Hypothalamus (tissue), 51 donors: Measurements from ENCODE around the gene LRRK1.
A peak's percentile ranks its signal among the peaks of the same experiment; 100 is the strongest.

Experiments used
- DNase-seq, 51 donors: peaks; one replicate each; lab custom pipeline; 2025; lab: John Stamatoyannopoulos, UW

LRRK1 gene

GRCh38 chr15:101000271-101000681 lies 81.1 kb downstream of the LRRK1 start:
- DNase-seq: no peak

GRCh38 chr15:101001056-101001455 lies 81.9 kb downstream of the LRRK1 start:
- no peak for DNase-seq

GRCh38 chr15:101001796-101002195 lies 82.6 kb downstream of the LRRK1 start:
- DNase-seq: no peak

- DNase-seq: no peak
Observed at GRCh38 chr15:101003081-101003480, 83.9 kb downstream of the LRRK1 start.

- DNase-seq: no peak
Observed at GRCh38 chr15:101003706-101004105, 84.5 kb downstream of the LRRK1 start.

GRCh38 chr15:101004500-101004899 lies 85.3 kb downstream of the LRRK1 start:
- DNase-seq: no peak

GRCh38 chr15:101004986-101005747 lies 86.0 kb downstream of the LRRK1 start:
- DNase-seq: no peak

GRCh38 chr15:101006931-101007691 lies 88.0 kb downstream of the LRRK1 start:
- peak in 40 of 51 donors; percentile 7 to 77 (median 48) for DNase-seq

- DNase-seq: peak in 40 of 51 donors; percentile 8 to 74 (median 45)
Observed at GRCh38 chr15:101008158-101009139, 89.3 kb downstream of the LRRK1 start.

- DNase-seq: no peak
Observed at GRCh38 chr15:101009176-101009575, 90.0 kb downstream of the LRRK1 start.

- no peak for DNase-seq
Observed at GRCh38 chr15:101010781-101011180, 91.6 kb downstream of the LRRK1 start.

- no peak for DNase-seq
Observed at GRCh38 chr15:101012326-101013200, 93.4 kb downstream of the LRRK1 start.

- no peak for DNase-seq
Observed at GRCh38 chr15:101013201-101013550, 94.0 kb downstream of the LRRK1 start.

- DNase-seq: no peak
Observed at GRCh38 chr15:101013769-101014675, 94.9 kb downstream of the LRRK1 start.

- DNase-seq: peak in 45 of 51 donors; percentile 11 to 78 (median 48)
Observed at GRCh38 chr15:101014921-101015841, 96.0 kb downstream of the LRRK1 start.

GRCh38 chr15:101016581-101016980 lies 97.4 kb downstream of the LRRK1 start:
- DNase-seq: no peak

GRCh38 chr15:101017093-101017754 lies 98.1 kb downstream of the LRRK1 start:
- DNase-seq: no peak
